ENCODE measurements around the gene CRISP1. TPM values are rescaled to one million over a fixed set of nuclear protein-coding genes. Genes with fewer than 3 reads are reported as not detected.
A peak's percentile ranks its signal among the peaks of the same experiment; 100 is the strongest.

Gene CRISP1
- total and polyA plus RNA-seq, 2 of the 4 experiments (the other 2 are of a cell fraction): not detected

DNA sequence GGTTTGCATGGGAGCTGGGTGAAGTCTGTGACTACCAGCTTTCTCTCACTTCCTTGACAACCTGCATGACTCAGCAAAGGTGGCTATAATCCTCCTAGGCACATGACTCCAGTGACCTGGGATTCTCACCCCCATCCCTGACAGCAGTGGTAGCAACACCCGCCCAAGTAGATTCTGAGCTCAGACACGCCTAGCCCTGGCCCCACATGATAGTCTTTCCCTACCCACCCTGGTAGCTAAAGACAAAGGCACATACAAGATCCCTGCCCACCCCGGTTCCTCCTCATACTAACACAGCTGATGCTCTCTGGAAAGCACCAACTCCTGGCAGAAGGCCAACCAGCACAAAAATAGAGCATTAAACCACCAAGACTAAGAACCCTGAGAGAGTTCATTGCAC lies 25.9 kb upstream of the CRISP1 start:
- Histone ChIP-seq H2BK120ac (ENCODE audit: low read depth, low read length) (no peak overlapping the region), H3K27ac (ENCODE audit: insufficient read depth, low read length) (no peak overlapping the region), H4K8ac (ENCODE audit: low read depth in 2 of 2, low read length in 2 of 2) (no peak overlapping the region), H2AFZ (replicated peaks; ENCODE audit: low read length, poor library complexity) (no peak overlapping the region), H3K18ac (ENCODE audit: low read depth, low read length) (no peak overlapping the region), H2AK5ac (ENCODE audit: low read depth, low read length) (no peak overlapping the region), H2BK15ac (ENCODE audit: low read depth, low read length) (no peak overlapping the region), H3K56ac (ENCODE audit: extremely low read depth, insufficient read depth, low read length) (no peak overlapping the region), H3K4me1 (ENCODE audit: control insufficient read depth, insufficient read depth, low read length) (no peaks in the 10 kb centered on the region), H3K4me3 (ENCODE audit: insufficient read depth, low read depth, low read length) (no peak overlapping the region), H2AK9ac (replicated peaks; ENCODE audit: low read depth, low read length, poor library complexity) (no peak overlapping the region), H3K9me3 (ENCODE audit: control insufficient read depth, insufficient read depth, low read length) (no peaks in the 10 kb centered on the region), H4K20me1 (ENCODE audit: insufficient read depth, low read length) (no peaks in the 10 kb centered on the region), H3K23ac (ENCODE audit: low read depth, low read length) (no peak overlapping the region), H2BK20ac (ENCODE audit: low read depth, low read length) (no peak overlapping the region), H3K79me1 (ENCODE audit: low read depth in 1 of 2, low read length in 2 of 2) (no peaks in the 10 kb centered on the region), H3K4me2 (ENCODE audit: low read depth, low read length) (no peak overlapping the region), H3K9ac (ENCODE audit: low read depth, low read length) (no peak overlapping the region), H2BK5ac (ENCODE audit: low read depth, low read length, poor library complexity, severe bottlenecking) (no peak overlapping the region), H3K4ac (ENCODE audit: low read depth, low read length) (no peak overlapping the region), H3K9me1 (ENCODE audit: insufficient read depth, low read length) (no peaks in the 10 kb centered on the region), H4K5ac (ENCODE audit: low read depth, low read length) (no peak overlapping the region), H3K14ac (replicated peaks; ENCODE audit: low read depth, low read length) (no peak overlapping the region), H3K27me3 (ENCODE audit: control insufficient read depth, insufficient read depth, low read length) (no peaks in the 10 kb centered on the region), H3K36me3 (ENCODE audit: control insufficient read depth, insufficient read depth, low read length) (no peaks in the 10 kb centered on the region), H4K91ac (ENCODE audit: insufficient read depth, low read depth, low read length) (no peak overlapping the region)
- 60% methylated on average over 1 of the region's 3 CpGs; no CpG with 5 or more reads in 1 of the 2 experiments for WGBS, 2 experiments (ENCODE audit: extremely low coverage in 2 of 2, insufficient read length in 1 of 2)
- dilution Hi-C loops (cut with HindIII; ENCODE audit: low sequenced_read_pairs, unreplicated experiment) (no loop called here), in situ Hi-C loops (cut with MboI; ENCODE audit: low sequenced_read_pairs) (no loop called here), intact Hi-C loops (cut with micrococcal nuclease) (no loop called here)
- POLR2A ChIA-PET (ENCODE audit: unreplicated experiment): no interaction called here
- TF ChIP-seq NFE2L2 (IDR thresholded peaks at IDR 0.05; ENCODE audit: low read depth, low read length): 0 out of 2 replicates have a peak, but pooled peaks have one; percentile 9
- TF ChIP-seq, protein P1, sequence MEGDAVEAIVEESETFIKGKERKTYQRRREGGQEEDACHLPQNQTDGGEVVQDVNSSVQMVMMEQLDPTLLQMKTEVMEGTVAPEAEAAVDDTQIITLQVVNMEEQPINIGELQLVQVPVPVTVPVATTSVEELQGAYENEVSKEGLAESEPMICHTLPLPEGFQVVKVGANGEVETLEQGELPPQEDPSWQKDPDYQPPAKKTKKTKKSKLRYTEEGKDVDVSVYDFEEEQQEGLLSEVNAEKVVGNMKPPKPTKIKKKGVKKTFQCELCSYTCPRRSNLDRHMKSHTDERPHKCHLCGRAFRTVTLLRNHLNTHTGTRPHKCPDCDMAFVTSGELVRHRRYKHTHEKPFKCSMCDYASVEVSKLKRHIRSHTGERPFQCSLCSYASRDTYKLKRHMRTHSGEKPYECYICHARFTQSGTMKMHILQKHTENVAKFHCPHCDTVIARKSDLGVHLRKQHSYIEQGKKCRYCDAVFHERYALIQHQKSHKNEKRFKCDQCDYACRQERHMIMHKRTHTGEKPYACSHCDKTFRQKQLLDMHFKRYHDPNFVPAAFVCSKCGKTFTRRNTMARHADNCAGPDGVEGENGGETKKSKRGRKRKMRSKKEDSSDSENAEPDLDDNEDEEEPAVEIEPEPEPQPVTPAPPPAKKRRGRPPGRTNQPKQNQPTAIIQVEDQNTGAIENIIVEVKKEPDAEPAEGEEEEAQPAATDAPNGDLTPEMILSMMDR (conservative IDR thresholded peaks at IDR 0.05; ENCODE audit: low read depth, low read length): no peak
- no peak for TF ChIP-seq MXI1 (IDR thresholded peaks at IDR 0.05; ENCODE audit: borderline replicate concordance, low read depth, low read length)
- TF ChIP-seq POLR2A (IDR thresholded peaks at IDR 0.05; ENCODE audit: low read depth, low read length): no peak
- BruUV-seq (replicated peaks): no TSS peak
- ATAC-seq (ENCODE audit: low read depth) (no peak), DNase-seq (no peak)
- CTCF ChIA-PET: no interaction called here

Measured in IMR-90 (cell line).